GM19351 (cell line): ENCODE results near the gene SPDEF.

Experiments
- ATAC-seq: cut with Tn5 transposase; IDR thresholded peaks from one replicate; pipeline ENCODE4 v1.9.1; 2021; ENCODE audit warnings: mild to moderate bottlenecking, moderate library complexity; ENCODE audit not compliant: unreplicated experiment

Gene SPDEF

GRCh38 chr6:34583861-34584604 lies 27.9 kb upstream of the SPDEF start:
- ATAC-seq, result no peak

- ATAC-seq, result no peak
These were observed 27.3 kb upstream of the SPDEF start for GRCh38 chr6:34583461-34583860.

GRCh38 chr6:34581561-34581920 lies 25.4 kb upstream of the SPDEF start:
- no peak for ATAC-seq

GRCh38 chr6:34580707-34581560 lies 24.8 kb upstream of the SPDEF start:
- no peak for ATAC-seq

- no peak for ATAC-seq
These were observed 22.5 kb upstream of the SPDEF start for GRCh38 chr6:34578445-34579262.

- no peak for ATAC-seq
These were observed 20.3 kb upstream of the SPDEF start for GRCh38 chr6:34576286-34576955.

- ATAC-seq, result no peak
These were observed 19.2 kb upstream of the SPDEF start for GRCh38 chr6:34575326-34575725.

- no peak for ATAC-seq
These were observed 18.6 kb upstream of the SPDEF start for GRCh38 chr6:34574647-34575293.

- ATAC-seq, result no peak
These were observed 17.5 kb upstream of the SPDEF start for GRCh38 chr6:34573567-34574183.

- ATAC-seq, result no peak
These were observed 16.5 kb upstream of the SPDEF start for GRCh38 chr6:34572585-34572984.

GRCh38 chr6:34572021-34572420 lies 15.9 kb upstream of the SPDEF start:
- no peak for ATAC-seq

- no peak for ATAC-seq
These were observed 15.3 kb upstream of the SPDEF start for GRCh38 chr6:34571388-34571787.

- ATAC-seq, result no peak
These were observed 14.1 kb upstream of the SPDEF start for GRCh38 chr6:34570066-34570833.

- no peak for ATAC-seq
These were observed 13.3 kb upstream of the SPDEF start for GRCh38 chr6:34569361-34569973.

- no peak for ATAC-seq
These were observed 12.4 kb upstream of the SPDEF start for GRCh38 chr6:34568341-34569201.

GRCh38 chr6:34566830-34567546 lies 10.9 kb upstream of the SPDEF start:
- no peak for ATAC-seq

- no peak for ATAC-seq
These were observed 9.6 kb upstream of the SPDEF start for GRCh38 chr6:34565722-34566137.
